GM06990 (cell line): ENCODE results near the gene PRR5L.

Source experiments
- DNase-seq: peaks from one replicate; pipeline ENCODE4 v3.0.0-alpha.2; 2011; ENCODE audit not compliant: insufficient read length; ENCODE audit errors: extremely low read depth
- H3K27me3 ChIP-seq: replicated peaks from 2 replicates; pipeline ENCODE4 v1.6.0; 2011; ENCODE audit warnings: low read length; ENCODE audit not compliant: control insufficient read depth, insufficient read depth
- H3K36me3 ChIP-seq: 2 replicates; pipeline ENCODE4 v1.5.1; 2011; ENCODE audit warnings: low read length; ENCODE audit not compliant: control insufficient read depth, insufficient read depth
- H3K4me3 ChIP-seq: replicated peaks from 2 replicates; pipeline ENCODE4 v1.5.1; 2011; ENCODE audit warnings: low read depth, mild to moderate bottlenecking, control low read depth, low read length
- CTCF ChIP-seq: IDR thresholded peaks from 2 replicates; pipeline ENCODE4 v1.5.1; 2011; ENCODE audit warnings: low read length, control low read depth, mild to moderate bottlenecking, inconsistent platforms; ENCODE audit not compliant: insufficient read depth, poor library complexity, severe bottlenecking

PRR5L gene

DNA sequence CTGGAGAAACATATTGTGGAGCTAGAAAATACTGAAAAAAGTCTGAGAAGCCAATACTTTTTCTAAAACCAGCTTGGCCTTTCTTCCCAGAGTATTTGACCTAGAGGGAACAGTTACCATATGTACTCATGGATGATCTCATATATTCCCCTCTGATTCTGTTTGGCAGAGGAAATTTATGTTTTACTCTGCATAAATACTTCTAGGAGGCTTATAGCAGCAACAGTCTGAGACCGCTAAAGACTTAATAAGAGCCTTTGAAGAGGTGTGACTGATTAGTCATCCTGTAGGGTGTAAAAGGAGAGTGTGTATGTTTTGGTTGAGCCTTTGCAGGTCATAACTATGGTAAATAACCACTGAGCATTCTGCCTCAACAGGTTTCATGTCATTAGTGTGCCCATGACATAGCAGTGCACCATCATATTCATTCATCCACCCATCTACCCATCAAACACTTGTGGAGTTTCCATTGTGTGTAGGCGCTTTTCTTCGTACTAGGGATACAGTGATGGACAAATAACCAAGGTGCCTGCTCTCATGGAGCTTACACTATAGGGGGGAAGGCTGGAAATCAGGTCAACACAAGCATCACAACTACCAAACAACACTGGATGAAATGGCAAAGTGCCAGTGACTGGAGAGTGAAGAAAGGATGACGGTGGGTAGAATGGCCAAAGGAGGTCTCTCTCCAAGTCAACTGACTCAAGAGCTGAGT is 169.5 kb downstream of the PRR5L start:
- no peaks in the 10 kb centered on the region for H3K27me3 ChIP-seq
- H3K36me3 ChIP-seq: no peaks in the 10 kb centered on the region
- TF ChIP-seq CTCF: no peak
- H3K4me3 ChIP-seq: no peak overlapping the region
- no peak for DNase-seq

DNA sequence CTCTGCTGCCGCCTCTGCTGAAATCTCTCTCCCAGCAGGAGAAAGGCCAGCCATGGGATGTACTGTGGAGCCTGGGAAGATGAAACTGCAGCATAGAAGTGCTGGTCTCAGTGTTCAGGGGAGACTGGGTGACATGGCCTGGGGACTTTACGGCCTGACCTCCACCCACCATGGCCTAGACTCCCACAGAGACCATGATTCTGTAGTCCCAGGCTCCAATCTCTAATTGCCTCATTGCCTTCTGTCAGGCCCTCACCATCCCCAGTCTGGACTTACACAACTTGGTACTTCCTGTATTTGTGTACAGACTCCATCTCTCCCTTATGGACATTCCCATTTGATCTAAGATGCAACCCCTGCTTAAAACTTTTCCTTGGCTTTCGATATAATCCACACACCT is 170.9 kb downstream of the PRR5L start:
- DNase-seq: no peak
- Histone ChIP-seq H3K27me3 (no peaks in the 10 kb centered on the region), H3K36me3 (no peaks in the 10 kb centered on the region), H3K4me3 (no peak overlapping the region)
- TF ChIP-seq CTCF: no peak

- no peak for TF ChIP-seq CTCF
- no peak for DNase-seq
These were observed 171.8 kb downstream of the PRR5L start for GRCh38 chr11:36467916-36468315.

DNA sequence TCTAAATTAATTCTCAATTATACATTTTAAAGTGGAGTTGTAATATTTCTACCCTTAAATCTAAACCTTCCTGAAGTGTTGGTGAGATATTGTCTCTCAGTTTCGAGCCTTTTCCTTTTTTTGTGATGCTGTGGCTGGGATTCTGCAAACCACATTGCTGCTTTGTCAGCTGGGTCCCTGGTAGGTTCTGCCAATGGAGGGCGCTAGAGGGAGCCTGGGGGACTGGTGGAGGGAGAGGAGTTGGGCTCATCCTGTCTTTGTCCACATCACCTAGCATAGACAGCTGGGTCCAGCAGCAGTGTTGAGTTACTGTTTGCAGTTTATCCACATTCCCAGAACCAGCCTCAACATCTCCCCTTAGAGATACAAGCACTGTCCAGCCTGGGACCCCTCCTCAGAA is 173.0 kb downstream of the PRR5L start:
- no peak for DNase-seq
- H3K36me3 ChIP-seq: no peaks in the 10 kb centered on the region
- TF ChIP-seq CTCF: peak; percentile 37

More at GRCh38 chr11:36467916-36468315, 171.8 kb downstream of the PRR5L start:
- H3K4me3 ChIP-seq: no peak overlapping the region
- H3K27me3 ChIP-seq: no peaks in the 10 kb centered on the region
- no peaks in the 10 kb centered on the region for H3K36me3 ChIP-seq

GRCh38 chr11:36469881-36470802 is 174.1 kb downstream of the PRR5L start:
- Histone ChIP-seq H3K4me3 (no peak overlapping the region), H3K36me3 (no peaks in the 10 kb centered on the region), H3K27me3 (no peaks in the 10 kb centered on the region)
- DNase-seq: no peak
- TF ChIP-seq CTCF: no peak

More for the DNA sequence above, 173.0 kb downstream of the PRR5L start:
- Histone ChIP-seq H3K27me3 (no peaks in the 10 kb centered on the region), H3K4me3 (no peak overlapping the region)
